Head of caudate nucleus (tissue), 42 donors: ENCODE data around the gene GNAO1.
A peak's percentile ranks its signal among the peaks of the same experiment; 100 is the strongest.

Experiments
- DNase-seq, 42 donors: peaks; one replicate each; pipeline versions ENCODE4 v3.0.0 to v3.0.0-alpha.2; 2020 to 2021; ENCODE audit warnings: mixed read lengths in 7 of 42
- intact Hi-C: fragments of 100-400 bp; cut with DNase I; formaldehyde crosslinking; loops from one replicate; pipeline ENCODE4 v1.15.0; 2022

The GNAO1 gene

DNA sequence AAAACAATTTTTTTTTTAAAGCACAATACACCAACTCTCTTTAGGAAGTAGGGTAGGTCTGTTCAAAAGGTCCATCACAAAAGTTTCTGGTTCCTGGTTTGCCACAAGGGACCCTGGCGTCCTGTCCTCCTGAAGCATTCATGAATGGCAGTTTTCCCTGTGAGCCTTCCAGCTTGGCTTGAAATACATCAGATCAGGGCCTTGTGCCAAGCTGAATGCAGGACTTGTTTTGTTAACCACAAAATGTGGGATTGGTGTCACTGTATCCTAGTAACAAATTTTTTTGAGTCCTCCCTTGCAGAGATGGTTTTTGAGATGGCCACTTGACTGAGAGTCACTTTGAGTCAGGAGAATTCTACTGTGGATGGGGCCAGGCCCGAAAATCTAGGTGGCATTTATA lies 3.9 kb downstream of the GNAO1 start:
- DNase-seq = peak in 24 of 42 donors; percentile 18 to 85 (median 61)
- intact Hi-C loops = no loop called here

DNA sequence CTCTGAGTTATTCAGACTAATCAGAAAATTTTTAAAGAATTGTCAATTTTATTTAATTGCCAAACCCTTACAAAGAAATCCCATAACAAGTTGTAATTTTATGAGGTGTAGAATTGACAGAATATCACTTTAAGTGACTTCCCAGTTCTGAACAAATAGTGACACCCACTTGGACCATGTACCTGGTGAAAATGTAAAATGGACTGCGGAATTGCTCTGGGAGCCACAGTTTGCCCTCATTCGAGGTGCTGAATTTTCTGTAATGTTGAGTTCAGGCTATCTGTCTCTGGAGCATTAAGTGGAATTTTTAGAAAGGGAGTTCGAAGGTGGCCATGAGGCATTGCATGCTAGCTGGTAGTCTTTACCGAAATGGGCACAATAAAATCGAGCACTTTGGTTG lies 5.1 kb downstream of the GNAO1 start:
- intact Hi-C loops = no loop called here

DNA sequence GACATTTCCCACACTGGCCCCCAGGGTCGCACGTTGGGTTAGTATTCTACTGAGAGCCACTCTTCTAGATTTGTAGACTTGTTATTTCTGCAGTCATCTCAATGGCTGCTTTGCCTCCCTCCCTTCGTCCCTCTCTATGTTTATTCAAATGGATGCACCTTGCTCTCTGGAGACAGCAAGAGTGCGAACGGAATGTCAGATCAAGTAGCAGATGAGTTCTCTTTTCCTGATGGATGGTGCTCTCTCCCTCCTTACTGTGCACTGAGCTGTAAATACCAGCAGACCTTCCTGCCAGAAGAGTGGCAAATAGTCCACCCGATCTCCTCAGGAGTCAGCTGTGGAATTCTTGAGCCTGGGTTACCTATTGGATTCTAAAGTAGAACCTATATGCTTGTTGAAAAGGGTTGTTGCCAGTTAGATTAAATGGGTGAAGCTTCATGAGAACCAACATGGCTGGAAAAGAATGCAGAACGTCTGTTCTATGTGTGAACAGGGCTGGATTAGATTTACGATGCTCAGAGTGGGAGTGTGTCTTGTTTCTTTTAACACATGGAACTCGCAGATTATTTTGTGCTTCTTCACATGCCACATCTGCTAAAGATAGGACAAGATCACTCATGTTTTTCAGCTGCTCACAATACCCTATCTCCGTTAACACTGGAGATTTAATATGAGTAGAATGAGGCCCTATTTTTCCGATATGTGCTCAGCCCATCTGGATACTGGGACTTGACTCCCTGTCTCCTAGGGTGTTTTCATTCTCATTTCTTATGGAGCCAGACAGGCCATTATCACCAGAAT lies 6.1 kb downstream of the GNAO1 start:
- intact Hi-C loops = no loop called here

More for the DNA sequence above, 5.1 kb downstream of the GNAO1 start:
- no peak for DNase-seq

DNA sequence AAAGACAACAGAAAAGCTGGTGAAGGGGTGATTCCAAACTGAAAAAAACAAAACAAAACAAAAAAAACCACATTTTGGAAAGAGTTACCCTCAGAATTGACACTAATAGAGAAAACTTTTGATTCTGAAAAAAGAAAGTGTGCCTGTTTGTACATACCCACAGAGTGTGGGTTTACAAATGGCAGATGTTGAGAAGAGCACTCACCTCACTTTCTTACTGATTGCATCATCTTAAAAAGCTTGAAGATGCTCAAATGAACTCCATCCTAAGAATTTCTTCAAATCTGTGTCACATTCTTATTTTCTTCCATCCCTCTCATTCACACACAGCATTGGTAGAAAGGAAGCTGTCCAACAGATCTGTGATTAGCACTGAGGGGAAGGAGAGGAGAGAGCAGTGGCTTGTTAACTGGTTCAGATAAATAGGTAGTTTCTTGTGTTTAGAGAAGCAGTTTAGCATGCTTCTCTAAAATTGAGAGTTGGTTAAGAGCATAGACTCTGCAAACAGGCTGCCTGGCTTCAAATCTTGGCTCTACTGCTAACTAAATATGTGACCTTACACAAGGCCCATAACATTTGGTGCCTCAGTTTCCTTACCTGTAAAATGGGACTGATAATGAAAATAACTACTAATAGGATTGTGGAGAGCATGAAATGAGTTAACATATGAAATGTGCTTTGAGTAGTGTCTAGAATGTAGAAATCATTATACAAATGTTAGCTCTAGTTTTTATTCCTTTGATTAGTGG lies 6.9 kb downstream of the GNAO1 start:
- intact Hi-C loops = no loop called here
- DNase-seq = no peak

More for the DNA sequence above, 6.1 kb downstream of the GNAO1 start:
- DNase-seq = no peak

DNA sequence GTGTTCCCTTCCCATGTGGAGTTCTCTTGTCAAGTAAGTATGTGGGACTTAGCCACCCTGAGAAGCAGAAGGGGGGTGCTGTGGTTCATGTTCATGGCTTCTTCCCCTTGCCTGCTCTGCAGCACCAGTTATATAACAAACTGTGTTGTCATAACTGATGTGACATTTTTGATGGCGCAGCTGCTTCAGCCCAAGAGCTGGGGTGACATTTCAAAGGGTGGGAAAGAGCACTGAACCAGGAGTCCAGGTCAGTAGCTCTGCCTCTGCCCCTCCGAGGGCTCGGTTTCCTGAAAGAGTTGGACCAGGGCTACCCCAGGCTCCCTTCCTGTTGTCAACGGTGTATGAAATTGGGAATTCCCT lies 7.4 kb downstream of the GNAO1 start:
- intact Hi-C loops = no loop called here
- peak in 23 of 42 donors; percentile 39 to 87 (median 62) for DNase-seq

DNA sequence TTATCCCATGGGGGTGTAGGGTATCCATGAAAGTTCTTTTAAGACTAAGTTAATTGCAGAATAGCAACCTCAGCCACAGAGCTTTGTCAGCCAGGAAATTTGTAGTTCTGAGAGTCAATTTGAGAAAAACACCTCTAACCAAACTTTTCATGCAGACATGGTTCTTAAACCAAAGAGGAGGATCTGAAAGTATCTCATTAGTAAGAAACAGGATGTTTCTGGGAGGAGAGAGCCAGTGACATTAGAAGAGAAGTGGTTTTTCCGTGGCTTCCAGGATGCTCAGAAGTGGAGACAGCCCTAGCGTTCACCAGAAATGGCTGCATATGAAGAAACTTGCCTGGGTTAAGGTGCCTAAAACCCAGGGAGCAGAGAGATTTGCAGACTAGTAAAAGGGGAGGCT lies 7.9 kb downstream of the GNAO1 start:
- intact Hi-C loops = no loop called here
- no peak for DNase-seq

DNA sequence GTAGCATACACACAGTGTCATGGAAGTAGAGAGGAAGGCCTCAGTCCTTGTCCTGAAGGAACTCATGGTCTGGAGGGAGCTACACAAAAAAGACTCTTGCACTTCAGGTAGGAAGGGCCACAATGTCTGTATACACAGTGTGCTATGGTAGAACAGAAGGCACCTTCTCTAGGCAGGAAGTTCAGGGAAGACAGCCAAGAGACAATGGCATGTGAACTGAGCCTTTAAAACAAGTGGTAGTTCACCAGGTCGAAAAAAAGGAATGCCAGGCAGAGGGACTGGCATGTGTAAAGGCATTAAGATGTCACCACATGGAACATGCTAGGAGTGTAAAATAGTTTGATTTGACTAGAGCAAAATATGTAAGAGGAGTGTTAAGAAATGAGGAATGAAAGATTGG lies 9.7 kb downstream of the GNAO1 start:
- no peak for DNase-seq
- intact Hi-C loops = no loop called here

DNA sequence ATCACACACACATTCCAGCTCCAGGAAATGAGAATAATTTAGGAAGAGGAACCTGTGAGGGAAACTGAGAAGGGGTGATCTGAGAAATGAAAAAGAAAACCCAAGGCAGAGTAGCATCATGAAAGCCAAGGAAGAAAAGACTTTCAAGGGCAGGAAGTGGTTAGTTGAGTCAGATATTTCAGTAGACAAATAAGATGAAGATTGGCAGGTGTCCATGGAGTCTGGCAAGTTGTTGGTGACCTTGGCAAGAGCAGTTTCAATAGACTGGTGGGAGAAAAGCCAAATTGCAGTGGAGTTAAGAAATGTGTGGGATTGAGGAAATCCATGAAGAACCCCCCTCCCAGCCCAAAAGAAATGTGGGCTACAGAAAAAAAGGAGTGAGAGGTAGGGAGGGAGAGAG lies 10.7 kb downstream of the GNAO1 start:
- intact Hi-C loops = no loop called here
- DNase-seq = peak in 1 of 42 donors; percentile 3

DNA sequence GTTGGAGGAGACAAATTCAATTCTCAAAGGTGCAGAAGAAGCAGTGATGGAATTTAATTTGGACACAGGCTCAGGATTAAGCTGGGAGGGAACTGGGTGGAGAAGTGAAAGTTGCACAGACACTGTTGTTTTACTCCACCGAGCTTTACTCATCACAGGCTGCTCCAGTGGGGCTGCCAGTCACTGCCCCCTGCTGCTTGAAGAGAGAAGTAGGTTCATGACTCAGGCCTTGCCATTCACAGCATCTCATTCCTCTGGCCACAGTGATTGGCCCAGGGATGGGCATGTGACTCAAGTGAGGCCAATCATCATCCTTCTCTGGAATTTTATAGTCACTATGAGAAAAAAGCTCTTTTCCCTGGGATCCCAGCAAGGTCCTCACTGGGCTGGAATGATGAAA lies 11.8 kb downstream of the GNAO1 start:
- DNase-seq = peak in 30 of 42 donors; percentile 28 to 82 (median 57)
- intact Hi-C loops = no loop called here

DNA sequence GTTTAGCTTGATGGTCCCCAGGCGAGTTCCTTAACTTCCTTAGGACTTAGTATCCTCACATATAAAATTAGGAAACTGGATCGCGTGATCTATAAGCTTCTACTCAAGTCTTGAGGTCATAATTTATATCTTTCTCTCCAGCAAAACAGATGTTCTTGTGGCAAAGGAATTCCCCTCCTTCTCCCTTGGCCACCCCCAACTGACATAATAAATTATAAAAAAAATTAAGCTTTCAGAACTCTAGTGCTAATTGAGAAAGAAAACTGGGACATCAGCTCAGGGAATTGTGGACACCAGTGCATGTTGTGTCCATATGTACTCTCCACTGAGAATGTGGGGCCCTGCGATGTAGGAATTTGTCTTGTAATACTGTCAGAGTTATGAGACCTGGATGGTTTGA lies 13.5 kb downstream of the GNAO1 start:
- peak in 1 of 42 donors; percentile 0 for DNase-seq
- intact Hi-C loops = no loop called here

DNA sequence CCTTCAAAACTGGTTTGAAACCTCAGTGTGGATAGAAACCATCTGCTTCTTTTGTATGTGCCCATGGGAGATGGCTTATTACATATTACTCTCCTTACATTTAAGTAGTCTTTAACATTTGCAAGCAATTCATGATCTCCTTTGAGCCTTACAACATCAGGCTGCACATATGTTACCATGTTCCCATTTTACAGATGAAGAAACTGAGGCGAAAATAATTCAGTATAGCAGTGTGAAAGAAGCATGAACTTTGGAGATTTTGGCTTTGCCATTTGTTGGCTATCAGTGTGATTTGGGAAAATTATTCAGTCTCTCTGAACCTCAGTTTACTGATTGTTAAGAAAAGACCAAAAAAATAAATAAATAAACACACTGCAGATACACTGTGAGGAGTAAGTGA lies 15.7 kb downstream of the GNAO1 start:
- intact Hi-C loops = no loop called here
- no peak for DNase-seq

DNA sequence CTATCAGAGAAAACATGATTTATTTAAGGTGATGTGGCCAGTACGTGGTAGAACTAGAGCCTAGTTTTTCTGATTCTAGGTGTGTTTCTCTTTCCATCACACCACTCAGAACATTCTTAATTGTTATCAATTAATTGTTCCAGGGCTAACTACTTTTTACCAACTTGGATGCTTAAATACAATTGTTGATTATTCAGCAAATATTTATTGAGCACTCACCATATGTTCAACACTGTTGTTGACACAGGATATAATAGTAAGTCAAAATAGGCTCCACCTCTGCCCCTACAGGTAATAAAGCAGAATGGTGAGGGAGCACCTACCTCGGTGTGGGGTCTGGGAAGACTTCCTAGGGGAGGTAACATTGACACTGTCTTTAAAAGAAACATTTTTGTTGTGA lies 16.1 kb downstream of the GNAO1 start:
- DNase-seq = no peak
- intact Hi-C loops = no loop called here

DNA sequence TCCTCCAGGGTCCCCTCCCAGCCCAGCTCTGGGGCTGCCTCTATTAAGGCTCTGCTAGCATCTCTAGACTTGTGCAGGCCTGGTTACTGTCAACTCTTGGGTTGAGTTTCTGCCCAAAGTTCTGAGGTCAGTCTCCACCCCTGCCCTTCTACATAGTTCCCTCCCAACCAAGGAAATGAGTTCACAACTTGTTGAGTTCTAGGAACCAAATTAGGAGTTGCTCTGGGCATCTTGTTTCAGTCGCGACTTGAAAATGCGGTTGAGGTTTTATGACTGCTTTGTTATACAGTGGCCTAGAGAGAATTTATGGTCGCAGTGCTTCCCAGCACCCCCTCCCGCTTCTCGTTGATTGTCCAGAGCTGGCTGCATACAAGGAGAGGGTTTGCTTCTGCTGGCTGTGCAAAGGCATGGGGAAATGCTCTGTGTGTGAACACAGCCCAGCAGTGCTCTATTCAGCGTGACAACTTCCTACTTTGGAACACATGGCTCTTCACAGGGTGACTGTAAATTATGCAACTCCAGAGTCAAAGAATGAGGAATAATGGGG lies 20.2 kb downstream of the GNAO1 start:
- peak in 2 of 42 donors; percentile 34 to 53 for DNase-seq
- intact Hi-C loops = no loop called here

DNA sequence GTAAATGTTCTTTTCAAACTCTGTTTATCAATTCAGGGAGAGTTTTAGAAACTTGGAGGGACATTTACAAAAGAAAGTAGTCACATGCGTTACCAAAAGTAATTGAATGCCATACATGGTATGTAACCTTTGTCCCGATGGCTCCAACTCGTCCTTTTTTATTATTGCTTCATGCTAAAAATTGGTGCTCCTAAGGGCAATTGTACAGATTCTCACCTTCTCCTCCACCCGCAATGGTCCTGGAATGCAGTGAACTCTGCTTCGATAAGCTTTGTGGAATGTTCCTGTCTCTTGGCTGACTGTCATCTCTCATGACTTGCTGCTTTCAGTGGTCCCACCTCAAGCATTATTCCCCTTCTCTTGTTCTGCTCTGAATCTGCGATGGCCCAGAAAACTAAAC lies 20.9 kb downstream of the GNAO1 start:
- intact Hi-C loops = no loop called here
- DNase-seq = no peak

DNA sequence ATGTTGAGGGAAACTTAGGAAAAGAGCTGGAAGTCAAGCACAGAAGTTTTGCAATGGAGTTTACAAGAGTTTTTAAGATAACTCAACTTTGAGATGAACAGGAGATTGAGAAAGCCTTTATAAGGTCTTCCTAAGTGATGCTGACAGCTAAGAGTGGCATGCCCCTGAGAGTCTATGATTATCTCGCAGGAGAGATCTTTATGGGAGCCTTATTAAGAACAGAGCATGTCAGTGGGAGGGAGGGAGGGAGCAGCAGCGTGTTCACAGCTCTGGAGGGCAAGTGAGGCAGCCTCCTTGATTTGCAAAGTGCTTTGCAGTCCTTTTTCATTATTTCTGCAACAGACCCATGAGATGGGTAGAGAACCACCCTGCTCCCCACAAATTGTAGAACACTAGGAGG lies 30.7 kb downstream of the GNAO1 start:
- DNase-seq = peak in 15 of 42 donors; percentile 36 to 82 (median 59)

DNA sequence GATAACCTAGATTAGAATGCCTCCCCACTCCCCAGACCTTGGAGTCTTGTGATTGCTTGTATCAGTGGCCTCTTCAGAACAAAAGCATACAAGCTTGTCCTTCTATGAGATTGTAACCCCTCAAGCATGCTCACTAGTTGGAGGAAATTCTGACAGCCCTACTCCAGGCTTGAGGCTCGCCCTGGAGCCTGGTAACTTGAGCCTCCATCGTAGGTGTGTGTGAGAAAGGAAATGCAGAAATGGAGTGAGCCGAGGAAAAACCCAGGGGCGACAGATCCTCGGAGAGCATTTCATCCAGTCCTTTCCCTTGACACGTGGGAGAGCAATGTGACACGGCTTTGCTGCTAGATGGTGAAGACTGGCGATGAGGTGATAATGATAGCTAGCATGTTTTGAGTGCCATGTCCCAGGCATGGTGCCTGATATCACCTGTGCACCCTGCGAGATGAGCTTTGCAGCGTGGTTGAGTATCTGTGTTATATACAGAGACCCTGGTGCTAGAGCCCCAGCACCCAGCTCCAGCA lies 31.2 kb downstream of the GNAO1 start:
- intact Hi-C loops = no loop called here
- DNase-seq = peak in 3 of 42 donors; percentile 44 to 65 (median 48)

More for the DNA sequence above, 30.7 kb downstream of the GNAO1 start:
- intact Hi-C loops = no loop called here

DNA sequence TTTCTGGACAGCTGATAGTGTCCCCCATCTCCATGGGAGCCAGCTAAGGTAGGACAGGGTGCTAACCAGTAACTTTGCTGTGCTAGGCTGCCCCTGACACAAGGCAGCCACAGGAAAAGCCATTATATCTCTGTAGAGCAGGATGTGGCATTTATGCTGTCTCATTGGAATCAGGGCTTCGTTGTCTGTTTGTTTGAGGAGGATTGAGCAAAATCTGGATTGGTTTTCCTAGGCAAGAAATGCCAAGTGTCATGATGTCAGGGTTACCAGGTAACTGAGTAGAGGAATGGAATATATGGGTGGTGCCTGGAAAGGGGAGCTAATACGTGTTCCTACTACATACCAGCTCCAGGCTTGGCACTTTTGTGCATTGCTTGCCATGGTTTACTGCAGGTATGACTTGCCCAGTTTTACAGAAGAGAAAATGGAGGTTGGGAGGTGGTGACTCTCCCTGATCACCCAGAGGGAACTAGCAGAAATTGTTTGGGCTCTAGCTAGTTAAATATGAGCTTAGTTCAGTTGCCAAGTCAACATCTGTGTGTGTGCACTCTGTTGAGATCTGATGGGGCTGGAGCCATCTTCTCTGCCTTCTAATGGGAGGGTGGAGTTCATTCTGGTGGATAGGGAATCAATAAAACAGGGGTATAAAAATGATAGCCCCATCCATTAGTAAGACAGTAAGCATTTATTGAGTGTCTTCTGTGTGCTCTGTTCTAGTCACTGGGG lies 33.9 kb downstream of the GNAO1 start:
- intact Hi-C loops = no loop called here

DNA sequence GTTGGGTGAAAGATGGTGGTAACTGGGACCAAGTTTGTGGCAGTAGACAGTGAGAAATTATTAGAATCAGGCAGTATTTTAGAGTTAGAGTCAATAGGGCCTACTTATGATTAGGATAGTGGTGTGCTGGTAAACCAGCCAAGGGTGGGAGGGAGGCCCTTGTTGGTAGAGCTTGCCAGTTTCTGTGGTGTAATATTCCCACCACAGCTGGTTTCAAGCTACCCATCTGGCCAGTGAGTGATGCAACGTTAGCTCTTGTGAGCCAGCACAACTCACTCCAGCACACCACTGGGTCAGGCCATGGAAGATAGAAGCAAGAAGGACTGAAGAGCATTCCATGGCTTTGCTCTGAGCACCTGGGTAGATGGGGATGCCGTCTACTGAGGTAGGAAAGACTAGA lies 34.9 kb downstream of the GNAO1 start:
- DNase-seq = peak in 14 of 42 donors; percentile 42 to 82 (median 54)
- intact Hi-C loops = no loop called here

More for the DNA sequence above, 33.9 kb downstream of the GNAO1 start:
- no peak for DNase-seq

DNA sequence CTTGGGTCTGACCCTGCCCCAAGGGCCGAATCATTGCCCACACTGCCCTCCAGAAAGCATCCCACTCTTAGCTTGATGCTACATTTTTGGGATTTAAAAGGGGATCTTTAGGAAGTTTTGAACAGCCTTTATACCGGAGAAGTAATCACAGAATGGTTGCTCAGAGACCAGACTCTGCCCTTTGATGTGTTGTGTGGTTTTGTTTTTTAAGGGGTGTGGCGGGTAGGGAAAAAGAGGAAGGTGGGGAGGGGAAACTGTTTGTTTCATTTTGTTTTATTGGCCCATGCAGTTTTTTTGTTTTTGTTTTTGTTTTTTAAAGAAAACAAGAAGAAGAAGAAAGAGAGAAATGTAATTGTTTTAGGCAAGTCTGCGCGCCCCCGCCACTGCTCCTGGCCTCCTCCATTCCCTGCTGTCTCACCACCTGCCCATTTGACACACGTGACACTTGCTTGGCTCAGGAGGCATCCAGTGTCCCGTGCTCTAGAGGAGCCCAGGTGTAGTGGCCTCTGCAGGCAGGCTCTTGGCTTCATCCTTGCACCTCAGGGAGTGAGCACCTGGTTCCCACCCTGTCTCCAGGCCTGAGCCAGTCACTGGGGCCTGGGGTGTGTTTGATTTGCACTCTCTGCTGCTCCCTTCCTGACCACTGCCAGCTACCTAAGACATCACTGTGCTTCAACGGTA lies 35.7 kb downstream of the GNAO1 start:
- peak in 1 of 42 donors; percentile 28 for DNase-seq
- intact Hi-C loops = no loop called here
